Pancreas (tissue), 10 donors: ENCODE measurements around the gene BZW1. TPM values are rescaled to one million over a fixed set of nuclear protein-coding genes. Genes with fewer than 3 reads are reported as not detected.
A peak's percentile ranks its signal among the peaks of the same experiment; 100 is the strongest.

Source experiments
- ATAC-seq, 4 donors: fragments of 200-7000 bp; cut with Tn5 transposase; one replicate each; pipeline versions ENCODE4 v1.8.0 to v1.9.1; 2020; ENCODE audit warnings: mild to moderate bottlenecking in 4 of 4, moderate library complexity in 4 of 4
- DNase-seq, 6 donors: peaks; one replicate each; pipeline ENCODE4 v3.0.0-alpha.2; 2020
- FAIRE-seq: peaks from 2 replicates; lab custom pipeline; 2012; peaks lifted over from hg19 to GRCh38; lab: Jason Lieb, UNC
- H3K27ac ChIP-seq, 4 donors: fragments of 200-600 bp; sonication (generic); 1 replicate in 3 of 4; 2 replicates in 1 of 4; pipeline versions ENCODE4 v1.5.0 to v1.8.0; 2020
- H3K27me3 ChIP-seq, 4 donors: fragments of 200-600 bp; one replicate each; pipeline ENCODE4 v1.8.0; 2021
- H3K36me3 ChIP-seq, 3 donors: fragments of 200-600 bp; sonication (generic) in 1 of 3; one replicate each; pipeline versions ENCODE4 v1.5.0 to v1.8.0; 2020 to 2021
- H3K4me1 ChIP-seq, 3 donors: fragments of 200-600 bp; one replicate each; pipeline ENCODE4 v1.8.0; 2021
- H3K4me3 ChIP-seq, 4 donors: fragments of 200-600 bp; sonication (generic) in 2 of 4; one replicate each; pipeline versions ENCODE4 v1.5.0 to v1.8.0; 2020 to 2021
- H3K9me3 ChIP-seq, 4 donors: fragments of 200-600 bp; one replicate each; pipeline ENCODE4 v1.8.0; 2021
- WGBS, 2 donors: extraction: QIAGEN DNeasy Blood & Tissue Kit; methylation state at CpG; one replicate each; pipeline ENCODE4 v1.1.7; 2013; 5-methylcytosine and 5-hydroxymethylcytosine counted together
- intact Hi-C, 3 donors: fragments of 100-400 bp; cut with DNase I; formaldehyde crosslinking; loops; one replicate each; pipeline versions ENCODE4 v1.11.1 to v1.14.2; 2022
- polyA plus RNA-seq, 2 donors: library from polyadenylated mRNA; stranded (reverse); fragments of 200-250 nt; gene quantifications; one replicate each; pipeline ENCODE4 v1.2.3, GENCODE V29; 2013
- total RNA-seq, 6 donors: library from RNA; stranded (reverse); fragmentation: NEBNext Ultra II Directional in 4 of 6; extraction: Animal tissue kit (Norgen Biotek cat#: 25700) in 4 of 6; gene quantifications; one replicate each; pipeline versions ENCODE4 v1.2.1 to v1.2.4, GENCODE V29; 2021 to 2023
- TF ChIP-seq, protein P1 (sequence below), 4 donors: fragments of 200-600 bp; sonication (generic) in 3 of 4; IDR thresholded peaks; one replicate each; pipeline versions ENCODE4 v1.5.0 to v1.8.0; 2021; ENCODE audit warnings: antibody characterized with exemption in 4 of 4
- donor health status: healthy with polysubstance abuse.
- donor health status: DM: no; HTN: no; CAD: no; lungs with moderate emphysema.
- donor health status: DM: no; HTN: no; CAD: no.
- donor health status: control.
- donor health status: control.
- donor health status: Bipolar disorder and iron deficiency.
- donor health status: DM: yes; HTN: yes; CAD: no.
- donor health status: DM: no; HTN: no; CAD: no.
- donor health status: DM: no; HTN: no; CAD: no.
- donor health status: DM: yes; HTN: yes; CAD: no.

The BZW1 gene
- total and polyA plus RNA-seq, 8 donors, result 9.7 to 85.7 (median 50.4) TPM

DNA sequence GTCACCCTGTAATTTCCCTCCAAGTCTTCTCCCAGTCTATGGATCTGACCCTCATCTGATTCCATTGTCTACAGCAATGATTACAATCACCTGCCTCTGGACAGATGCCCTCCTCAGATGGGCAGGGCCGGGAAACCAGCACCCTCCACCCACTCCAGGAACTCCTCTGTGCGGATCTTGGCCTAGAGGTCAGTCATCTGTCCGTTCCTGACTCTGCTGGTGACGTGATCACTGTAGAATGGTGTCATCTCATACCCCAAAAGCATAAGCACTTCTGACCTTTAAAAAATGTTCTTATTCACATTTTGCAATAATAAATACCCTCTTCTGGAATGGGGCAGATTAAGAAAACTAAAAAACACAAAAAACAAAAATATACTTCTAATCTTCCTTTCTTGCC lies 29.5 kb upstream of the BZW1 start:
- TF ChIP-seq, protein P1, sequence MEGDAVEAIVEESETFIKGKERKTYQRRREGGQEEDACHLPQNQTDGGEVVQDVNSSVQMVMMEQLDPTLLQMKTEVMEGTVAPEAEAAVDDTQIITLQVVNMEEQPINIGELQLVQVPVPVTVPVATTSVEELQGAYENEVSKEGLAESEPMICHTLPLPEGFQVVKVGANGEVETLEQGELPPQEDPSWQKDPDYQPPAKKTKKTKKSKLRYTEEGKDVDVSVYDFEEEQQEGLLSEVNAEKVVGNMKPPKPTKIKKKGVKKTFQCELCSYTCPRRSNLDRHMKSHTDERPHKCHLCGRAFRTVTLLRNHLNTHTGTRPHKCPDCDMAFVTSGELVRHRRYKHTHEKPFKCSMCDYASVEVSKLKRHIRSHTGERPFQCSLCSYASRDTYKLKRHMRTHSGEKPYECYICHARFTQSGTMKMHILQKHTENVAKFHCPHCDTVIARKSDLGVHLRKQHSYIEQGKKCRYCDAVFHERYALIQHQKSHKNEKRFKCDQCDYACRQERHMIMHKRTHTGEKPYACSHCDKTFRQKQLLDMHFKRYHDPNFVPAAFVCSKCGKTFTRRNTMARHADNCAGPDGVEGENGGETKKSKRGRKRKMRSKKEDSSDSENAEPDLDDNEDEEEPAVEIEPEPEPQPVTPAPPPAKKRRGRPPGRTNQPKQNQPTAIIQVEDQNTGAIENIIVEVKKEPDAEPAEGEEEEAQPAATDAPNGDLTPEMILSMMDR (IDR thresholded peaks at IDR 0.05), result no peak
- Histone ChIP-seq H3K4me3 (no peak overlapping the region), H3K9me3 (no peaks in the 10 kb centered on the region), H3K36me3 (no peaks in the 10 kb centered on the region), H3K27me3 (no peaks in the 10 kb centered on the region), H3K4me1 (no peaks in the 10 kb centered on the region), H3K27ac (no peak overlapping the region)
- intact Hi-C loops, result no loop called here
- no peak for FAIRE-seq
- 77 to 87% methylated on average over 4 of the region's 4 CpGs for WGBS, 2 donors
- ATAC-seq, result no peak
- no peak for DNase-seq

DNA sequence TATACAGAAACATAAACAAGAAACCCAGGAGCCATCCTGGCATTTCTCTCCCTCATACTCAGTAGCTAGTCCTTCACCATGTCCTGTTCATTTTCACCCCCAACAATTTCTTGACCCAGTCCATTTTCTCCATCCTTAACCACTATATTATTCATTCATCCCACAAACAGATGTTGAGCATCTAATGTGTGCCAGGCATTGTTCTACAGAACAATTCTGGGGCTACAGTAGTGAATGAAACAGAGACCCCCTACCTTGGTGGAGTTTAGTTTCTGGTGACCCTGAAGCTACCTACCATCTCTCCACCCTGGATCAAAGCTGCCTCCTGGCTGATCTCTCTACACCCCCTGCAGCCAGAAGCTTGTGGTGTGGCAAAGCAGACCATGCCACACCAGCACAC lies 27.5 kb upstream of the BZW1 start:
- intact Hi-C loops, result no loop called here
- no peaks in the 10 kb centered on the region for H3K9me3 ChIP-seq
- DNase-seq (no peak), FAIRE-seq (no peak), ATAC-seq (no peak)
- H3K4me1 ChIP-seq, result no peaks in the 10 kb centered on the region
- TF ChIP-seq, protein P1 (IDR thresholded peaks at IDR 0.05), result no peak
- no peaks in the 10 kb centered on the region for H3K36me3 ChIP-seq
- H3K27me3 ChIP-seq, result no peaks in the 10 kb centered on the region
- no peak overlapping the region for H3K27ac ChIP-seq
- no peak overlapping the region for H3K4me3 ChIP-seq

DNA sequence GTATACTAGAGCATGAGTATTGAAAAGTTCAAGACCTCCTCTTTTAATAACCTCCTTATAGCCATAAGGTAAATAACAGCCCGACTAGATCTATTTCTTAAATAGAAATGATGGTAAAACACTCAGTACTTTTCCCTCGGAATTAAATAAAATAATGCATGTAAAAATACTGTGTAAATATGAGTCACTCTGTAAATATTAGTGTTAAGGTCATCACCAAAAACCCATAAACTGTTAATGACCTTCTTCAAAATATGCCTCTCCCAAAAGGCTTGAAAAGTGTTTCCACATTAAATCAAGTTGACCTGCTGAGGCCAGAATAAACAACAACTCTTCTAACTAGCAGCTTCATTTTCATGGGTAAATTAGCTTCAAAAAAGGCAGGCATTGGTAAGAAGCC lies 25.3 kb upstream of the BZW1 start:
- Histone ChIP-seq H3K27me3 (no peaks in the 10 kb centered on the region), H3K36me3 (no peaks in the 10 kb centered on the region), H3K9me3 (no peaks in the 10 kb centered on the region), H3K4me1 (peaks cover 0 to 6% (median 0%) of the 10 kb centered on the region in 3 donors), H3K27ac (no peak overlapping the region), H3K4me3 (no peak overlapping the region)
- WGBS, 2 donors, result 40 to 41% methylated on average over 2 of the region's 2 CpGs
- FAIRE-seq, result no peak
- peak in 3 of 4 donors; percentile 20 to 67 (median 32) for ATAC-seq
- intact Hi-C loops, result no loop called here
- TF ChIP-seq, protein P1 (IDR thresholded peaks at IDR 0.05), result no peak
- DNase-seq, result no peak

DNA sequence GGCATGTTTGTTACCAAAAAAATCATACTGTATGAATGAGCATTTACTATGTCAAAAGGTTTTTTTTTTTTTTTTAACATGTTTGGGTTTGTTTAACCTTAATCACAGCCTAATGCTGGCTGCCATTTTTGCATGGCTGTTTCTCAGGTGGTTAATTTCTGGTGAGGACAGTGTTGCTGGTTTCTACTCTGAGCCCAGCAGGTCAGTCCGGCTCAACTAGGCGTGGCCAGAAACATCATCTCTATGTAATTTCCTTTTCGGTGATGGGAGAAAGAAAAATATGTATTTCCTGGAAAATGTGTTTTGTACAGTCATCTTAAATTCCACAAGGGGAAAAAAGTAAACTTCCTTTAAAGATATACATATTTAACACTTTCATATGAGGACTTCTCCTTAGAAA lies 24.9 kb upstream of the BZW1 start:
- ATAC-seq, result peak in 2 of 4 donors; percentile 17 to 56
- intact Hi-C loops, result no loop called here
- no peaks in the 10 kb centered on the region for H3K27me3 ChIP-seq
- no peak overlapping the region for H3K27ac ChIP-seq
- 78% methylated on average over 3 of the region's 3 CpGs for WGBS, 2 donors
- H3K36me3 ChIP-seq, result no peaks in the 10 kb centered on the region
- FAIRE-seq, result no peak
- no peak for DNase-seq
- H3K9me3 ChIP-seq, result no peaks in the 10 kb centered on the region
- H3K4me3 ChIP-seq, result no peak overlapping the region
- H3K4me1 ChIP-seq, result peaks cover 0 to 10% (median 3%) of the 10 kb centered on the region in 3 donors
- TF ChIP-seq, protein P1 (IDR thresholded peaks at IDR 0.05), result no peak

DNA sequence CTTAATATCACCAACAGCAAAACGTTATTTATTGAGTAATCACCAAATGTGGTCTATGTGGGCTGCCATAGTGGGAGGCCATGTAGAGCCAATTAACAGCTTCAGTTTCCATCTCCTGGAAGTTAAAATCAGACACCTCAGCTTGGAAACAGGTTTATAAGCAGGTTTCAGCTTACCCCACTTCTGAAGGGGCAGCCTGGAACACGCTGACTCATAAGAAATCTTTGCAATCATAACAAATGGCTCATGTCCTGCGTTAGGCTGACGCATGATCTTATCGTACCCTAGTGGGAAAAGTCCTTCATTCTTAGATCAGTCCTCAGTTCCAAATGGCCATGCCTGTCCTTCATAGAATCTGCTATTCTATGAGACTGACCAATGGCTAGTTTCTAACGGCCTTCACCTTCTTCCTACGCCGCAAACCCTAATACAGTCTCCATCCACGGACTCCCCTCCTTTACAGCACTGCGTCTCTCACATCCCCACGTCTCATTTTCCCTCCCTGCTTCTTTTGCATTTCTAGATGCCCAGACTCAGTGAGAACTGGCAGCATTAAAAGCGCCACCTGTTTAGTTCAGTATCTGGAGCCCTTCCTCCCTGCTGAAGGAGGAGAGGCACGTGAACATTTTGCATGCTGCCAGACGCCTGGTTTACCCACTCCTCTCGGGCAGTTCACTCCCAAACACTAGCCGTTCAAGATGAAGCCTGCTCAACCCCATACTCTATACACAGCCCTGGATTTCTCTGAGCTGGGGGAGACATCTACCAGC lies 24.2 kb upstream of the BZW1 start:
- ATAC-seq, result peak in 2 of 4 donors; percentile 28 to 66

More for the DNA sequence above, 24.2 kb upstream of the BZW1 start:
- intact Hi-C loops, result no loop called here
- TF ChIP-seq, protein P1 (IDR thresholded peaks at IDR 0.05), result no peak
- FAIRE-seq (no peak), DNase-seq (no peak)
- 82 to 84% methylated on average over 16 of the region's 16 CpGs for WGBS, 2 donors
- H3K27me3 ChIP-seq, result no peaks in the 10 kb centered on the region
- H3K4me1 ChIP-seq, result peaks cover 0 to 10% (median 7%) of the 10 kb centered on the region in 3 donors
- no peaks in the 10 kb centered on the region for H3K36me3 ChIP-seq
- H3K9me3 ChIP-seq, result no peaks in the 10 kb centered on the region
- H3K27ac ChIP-seq, result no peak overlapping the region
- no peak overlapping the region for H3K4me3 ChIP-seq
